CD4-positive, alpha-beta memory T cell (primary cell): ENCODE results near the gene GALNT13. TPM values are rescaled to one million over a fixed set of nuclear protein-coding genes. Genes with fewer than 3 reads are reported as not detected.

Experiments
- CTCF ChIA-PET: fragments of 350-600 bp; sonication (Branson Sonifier 250); formaldehyde crosslinking; loops from one replicate; lab custom pipeline; 2021; ENCODE audit warnings: inconsistent platforms; ENCODE audit not compliant: partially characterized antibody; lab: Charles Lee
- POLR2A ChIA-PET: fragments of 350-600 bp; sonication (Branson Sonifier 250); formaldehyde crosslinking; loops from one replicate; lab custom pipeline; 2021; ENCODE audit not compliant: partially characterized antibody; lab: Charles Lee
- DNase-seq, 5 donors: peaks; one replicate each; pipeline versions ENCODE4 v3.0.0 to v3.0.0-alpha.2; 2020 to 2022; ENCODE audit warnings: mixed read lengths in 1 of 5
- H3K27ac ChIP-seq: one replicate; pipeline ENCODE4 v1.7.0; 2013; ENCODE audit warnings: low read depth, low read length
- H3K27me3 ChIP-seq: 2 replicates; pipeline ENCODE4 v1.7.0; 2013; ENCODE audit warnings: mild to moderate bottlenecking, low read length, moderate library complexity; ENCODE audit not compliant: insufficient read depth
- H3K36me3 ChIP-seq: 2 replicates; pipeline ENCODE4 v1.7.0; 2013; ENCODE audit warnings: mild to moderate bottlenecking, low read length, moderate library complexity; ENCODE audit not compliant: insufficient read depth
- H3K4me1 ChIP-seq: 2 replicates; pipeline ENCODE4 v1.7.0; 2013; ENCODE audit warnings: mild to moderate bottlenecking, low read length, moderate library complexity; ENCODE audit not compliant: insufficient read depth
- H3K4me3 ChIP-seq, 2 donors: one replicate each; pipeline ENCODE4 v1.7.0; 2013; ENCODE audit warnings: low read length in 2 of 2, mild to moderate bottlenecking in 1 of 2
- H3K9me3 ChIP-seq, 2 donors: one replicate each; pipeline ENCODE4 v1.7.0; 2013; ENCODE audit warnings: low read length in 2 of 2, control low read depth in 1 of 2; ENCODE audit not compliant: control insufficient read depth in 1 of 2
- H3K27ac Mint-ChIP-seq, 7 donors: one replicate each; pipeline ENCODE4 v1.8.0; 2020 to 2021; ENCODE audit warnings: mixed read lengths in 7 of 7, mild to moderate bottlenecking in 6 of 7, inconsistent platforms in 3 of 7, moderate library complexity in 3 of 7
- H3K27me3 Mint-ChIP-seq, 2 donors: one replicate each; pipeline ENCODE4 v1.8.0; 2020 to 2021; ENCODE audit warnings: mixed read lengths in 2 of 2
- H3K36me3 Mint-ChIP-seq, 2 donors: one replicate each; pipeline ENCODE4 v1.8.0; 2020 to 2021; ENCODE audit warnings: mixed read lengths in 2 of 2, inconsistent platforms in 1 of 2, mild to moderate bottlenecking in 1 of 2
- H3K4me1 Mint-ChIP-seq, 4 donors: one replicate each; pipeline ENCODE4 v1.8.0; 2020 to 2021; ENCODE audit warnings: mixed read lengths in 4 of 4, mild to moderate bottlenecking in 1 of 4
- H3K4me3 Mint-ChIP-seq, 8 donors: one replicate each; pipeline ENCODE4 v1.8.0; 2020 to 2021; ENCODE audit warnings: mixed read lengths in 8 of 8, mild to moderate bottlenecking in 7 of 8, moderate library complexity in 6 of 8, inconsistent platforms in 3 of 8
- H3K9me3 Mint-ChIP-seq, 8 donors: one replicate each; pipeline ENCODE4 v1.8.0; 2020 to 2021; ENCODE audit warnings: mixed read lengths in 8 of 8, mild to moderate bottlenecking in 5 of 8, inconsistent platforms in 3 of 8, moderate library complexity in 1 of 8
- intact Hi-C: fragments of 100-400 bp; cut with micrococcal nuclease; formaldehyde crosslinking; loops from one replicate; pipeline ENCODE4 v1.15.1; 2023
- polyA plus RNA-seq, 2 donors: library from polyadenylated mRNA; unstranded; fragments of 300-500 nt; fragmentation: Illumina TruSeq; gene quantifications; one replicate each; pipeline ENCODE4 v1.2.3, GENCODE V29; 2021
- total RNA-seq, 2 experiments: library from RNA; stranded (reverse); gene quantifications; one replicate each; pipeline ENCODE4 v1.2.3, GENCODE V29; 2021

The GALNT13 gene
- total and polyA plus RNA-seq, 4 experiments from 2014 or later, result 0.79 TPM; not detected in 3

- intact Hi-C loops, result no loop called here
- no peaks in the 10 kb centered on the region for H3K36me3 Mint-ChIP-seq
- DNase-seq, result no peak
- Histone ChIP-seq H3K27me3 (no peaks in the 10 kb centered on the region), H3K4me3 (no peak overlapping the region), H3K9me3 (no peaks in the 10 kb centered on the region), H3K4me1 (no peaks in the 10 kb centered on the region), H3K36me3 (no peaks in the 10 kb centered on the region), H3K27ac (no peak overlapping the region)
- no peak overlapping the region for H3K27ac Mint-ChIP-seq
- ChIA-PET POLR2A (no interaction called here), CTCF (no interaction called here)
- H3K4me1 Mint-ChIP-seq, result no peaks in the 10 kb centered on the region
- H3K9me3 Mint-ChIP-seq, result peaks cover 0 to 17% (median 4%) of the 10 kb centered on the region in 8 donors
- H3K4me3 Mint-ChIP-seq, result no peak overlapping the region
- H3K27me3 Mint-ChIP-seq, result no peaks in the 10 kb centered on the region
Measured at GRCh38 chr2:154207288-154208047, 335.7 kb downstream of the GALNT13 start.

- no peak for DNase-seq
- no peak overlapping the region for H3K27ac Mint-ChIP-seq
- no peaks in the 10 kb centered on the region for H3K27me3 Mint-ChIP-seq
- Histone ChIP-seq H3K4me3 (no peak overlapping the region), H3K27me3 (no peaks in the 10 kb centered on the region), H3K36me3 (no peaks in the 10 kb centered on the region), H3K9me3 (no peaks in the 10 kb centered on the region), H3K27ac (no peak overlapping the region), H3K4me1 (no peaks in the 10 kb centered on the region)
- H3K4me1 Mint-ChIP-seq, result no peaks in the 10 kb centered on the region
- no peaks in the 10 kb centered on the region for H3K36me3 Mint-ChIP-seq
- peaks cover 0 to 7% (median under 1%) of the 10 kb centered on the region in 8 donors for H3K9me3 Mint-ChIP-seq
- CTCF ChIA-PET, result no interaction called here
- POLR2A ChIA-PET, result no interaction called here
- no peak overlapping the region for H3K4me3 Mint-ChIP-seq
- intact Hi-C loops, result no loop called here
Measured at GRCh38 chr2:154223726-154224125, 352.0 kb downstream of the GALNT13 start.

GRCh38 chr2:154226931-154227330 lies 355.2 kb downstream of the GALNT13 start:
- no peaks in the 10 kb centered on the region for H3K4me1 ChIP-seq
- no peak overlapping the region for H3K27ac Mint-ChIP-seq
- POLR2A ChIA-PET, result no interaction called here
- no peaks in the 10 kb centered on the region for H3K4me1 Mint-ChIP-seq
- no peaks in the 10 kb centered on the region for H3K27me3 ChIP-seq
- H3K9me3 Mint-ChIP-seq, result peaks cover 0 to 7% (median 2%) of the 10 kb centered on the region in 8 donors
- no peak overlapping the region for H3K4me3 Mint-ChIP-seq
- CTCF ChIA-PET, result no interaction called here
- H3K27ac ChIP-seq, result no peak overlapping the region
- H3K27me3 Mint-ChIP-seq, result no peaks in the 10 kb centered on the region
- DNase-seq, result no peak
- no peak overlapping the region for H3K4me3 ChIP-seq
- H3K36me3 ChIP-seq, result no peaks in the 10 kb centered on the region
- no peaks in the 10 kb centered on the region for H3K36me3 Mint-ChIP-seq
- no peaks in the 10 kb centered on the region for H3K9me3 ChIP-seq
- intact Hi-C loops, result no loop called here

- ChIA-PET POLR2A (no interaction called here), CTCF (no interaction called here)
- Mint-ChIP-seq H3K27me3 (no peaks in the 10 kb centered on the region), H3K27ac (no peak overlapping the region), H3K4me3 (no peak overlapping the region), H3K36me3 (no peaks in the 10 kb centered on the region), H3K4me1 (no peaks in the 10 kb centered on the region), H3K9me3 (peaks cover 0 to 11% (median 6%) of the 10 kb centered on the region in 8 donors)
- Histone ChIP-seq H3K27me3 (no peaks in the 10 kb centered on the region), H3K36me3 (no peaks in the 10 kb centered on the region), H3K27ac (no peak overlapping the region), H3K9me3 (no peaks in the 10 kb centered on the region), H3K4me1 (no peaks in the 10 kb centered on the region), H3K4me3 (no peak overlapping the region)
- DNase-seq, result no peak
- intact Hi-C loops, result no loop called here
Measured at GRCh38 chr2:154228566-154229280, 357.0 kb downstream of the GALNT13 start.

- Histone ChIP-seq H3K4me1 (no peaks in the 10 kb centered on the region), H3K27ac (no peak overlapping the region), H3K9me3 (no peaks in the 10 kb centered on the region), H3K36me3 (no peaks in the 10 kb centered on the region), H3K4me3 (no peak overlapping the region), H3K27me3 (no peaks in the 10 kb centered on the region)
- CTCF ChIA-PET, result no interaction called here
- intact Hi-C loops, result no loop called here
- POLR2A ChIA-PET, result no interaction called here
- Mint-ChIP-seq H3K36me3 (no peaks in the 10 kb centered on the region), H3K9me3 (peaks cover 0 to 13% (median 5%) of the 10 kb centered on the region in 8 donors), H3K27me3 (no peaks in the 10 kb centered on the region), H3K27ac (no peak overlapping the region), H3K4me3 (no peak overlapping the region), H3K4me1 (no peaks in the 10 kb centered on the region)
- no peak for DNase-seq
Measured at GRCh38 chr2:154229966-154230365, 358.2 kb downstream of the GALNT13 start.

GRCh38 chr2:154231021-154231420 lies 359.3 kb downstream of the GALNT13 start:
- ChIA-PET POLR2A (no interaction called here), CTCF (no interaction called here)
- no peak for DNase-seq
- no peak overlapping the region for H3K27ac Mint-ChIP-seq
- no peaks in the 10 kb centered on the region for H3K27me3 ChIP-seq
- no peaks in the 10 kb centered on the region for H3K4me1 ChIP-seq
- no peaks in the 10 kb centered on the region for H3K36me3 Mint-ChIP-seq
- H3K27ac ChIP-seq, result no peak overlapping the region
- no peak overlapping the region for H3K4me3 ChIP-seq
- H3K4me1 Mint-ChIP-seq, result no peaks in the 10 kb centered on the region
- peaks cover 0 to 9% (median 5%) of the 10 kb centered on the region in 8 donors for H3K9me3 Mint-ChIP-seq
- H3K9me3 ChIP-seq, result no peaks in the 10 kb centered on the region
- H3K27me3 Mint-ChIP-seq, result no peaks in the 10 kb centered on the region
- no peaks in the 10 kb centered on the region for H3K36me3 ChIP-seq
- intact Hi-C loops, result no loop called here
- no peak overlapping the region for H3K4me3 Mint-ChIP-seq

- Mint-ChIP-seq H3K36me3 (no peaks in the 10 kb centered on the region), H3K4me3 (no peak overlapping the region), H3K9me3 (peaks cover 0 to 9% (median 4%) of the 10 kb centered on the region in 8 donors), H3K27ac (no peak overlapping the region), H3K4me1 (no peaks in the 10 kb centered on the region), H3K27me3 (no peaks in the 10 kb centered on the region)
- H3K4me3 ChIP-seq, result no peak overlapping the region
- H3K9me3 ChIP-seq, result no peaks in the 10 kb centered on the region
- ChIA-PET POLR2A (no interaction called here), CTCF (no interaction called here)
- H3K27ac ChIP-seq, result no peak overlapping the region
- no peaks in the 10 kb centered on the region for H3K36me3 ChIP-seq
- no peaks in the 10 kb centered on the region for H3K27me3 ChIP-seq
- intact Hi-C loops, result no loop called here
- no peak for DNase-seq
- no peaks in the 10 kb centered on the region for H3K4me1 ChIP-seq
Measured at GRCh38 chr2:154233231-154233630, 361.5 kb downstream of the GALNT13 start.
